ENCODE results near the gene ADAM15. TPM values are rescaled to one million over a fixed set of nuclear protein-coding genes. Genes with fewer than 3 reads are reported as not detected.

Gene ADAM15
- total and polyA plus RNA-seq, 2 donors (not counting 3 experiments of a cell fraction or from before 2014, with no cell fraction given): 295 to 299 TPM

DNA sequence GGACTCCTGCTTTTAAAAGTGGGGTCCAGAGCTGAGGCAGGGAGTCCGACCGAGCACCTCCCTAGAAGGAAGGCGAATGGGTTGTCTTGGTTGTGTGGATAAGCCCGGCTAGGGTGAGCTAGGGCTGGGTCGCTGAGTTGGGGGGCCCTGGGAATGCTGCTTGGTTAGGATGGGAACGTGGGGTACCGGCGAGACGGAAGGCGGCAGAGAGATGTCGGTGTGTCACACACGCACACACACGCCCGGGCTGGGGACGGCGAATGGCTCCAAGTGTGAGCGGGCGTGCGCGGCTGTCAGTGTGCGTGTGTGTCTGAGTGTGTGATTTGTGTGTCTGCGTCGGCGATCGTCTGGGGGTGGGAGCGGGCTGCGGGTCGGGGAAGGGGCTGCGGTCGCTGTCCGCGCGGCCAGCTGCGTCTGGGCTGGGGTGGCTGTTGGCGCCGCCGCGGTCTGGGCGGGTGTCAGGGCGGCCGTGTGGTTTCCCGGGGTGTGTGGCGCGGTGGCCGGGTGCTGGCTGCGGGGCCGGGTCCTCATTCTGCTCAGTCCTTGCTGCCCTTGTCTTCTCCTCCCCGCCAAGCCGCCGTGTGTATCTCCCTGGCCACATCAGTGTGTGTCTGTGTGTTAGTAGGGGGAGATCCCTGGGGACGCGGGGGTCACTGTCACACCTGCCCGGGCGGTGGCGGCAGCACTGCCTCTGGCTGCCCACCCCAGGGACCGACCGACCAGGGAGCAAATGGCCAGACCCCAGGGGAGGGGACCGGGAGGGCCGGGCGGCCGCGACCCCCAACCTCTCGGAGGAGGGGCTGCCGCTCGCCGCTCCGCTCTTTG is 28.6 kb downstream of the ADAM15 start:
- H3K79me2 ChIP-seq (ENCODE audit: control insufficient read depth, insufficient read depth, low read length): no peaks in the 10 kb centered on the region
- peaks cover 11% of the 10 kb centered on the region for H3K4me1 ChIP-seq (ENCODE audit: control insufficient read depth, extremely low read depth, insufficient read depth, low read length)
- no peaks in the 10 kb centered on the region for H3K9me1 ChIP-seq (replicated peaks; ENCODE audit: control insufficient read depth, extremely low read depth, insufficient read depth, low read length)
- H3K36me3 ChIP-seq (ENCODE audit: control insufficient read depth in 2 of 2, extremely low read depth in 1 of 2, insufficient read depth in 2 of 2, low read length in 2 of 2): no peaks in the 10 kb centered on the region
- no peak overlapping the region for H3K4me2 ChIP-seq (ENCODE audit: insufficient read depth, low read length)
- BruUV-seq (replicated peaks): no TSS peak
- ChIA-PET CTCF (interaction anchor here (0.8 to 1.9 kb wide), 5 partner anchors 15 to 520 kb away, joined by 3 to 8 read pairs (median 3); partner anchors contain the start of gene ADAM15), POLR2A (no interaction called here)
- H3K27me3 ChIP-seq (ENCODE audit: control insufficient read depth in 2 of 2, insufficient read depth in 2 of 2, low read length in 2 of 2): peaks cover 38 to 46% of the 10 kb centered on the region in 2 experiments
- H3K27ac ChIP-seq (ENCODE audit: insufficient read depth, low read depth, low read length): no peak overlapping the region
- H4K20me1 ChIP-seq (replicated peaks; ENCODE audit: control insufficient read depth, extremely low read depth, insufficient read depth, low read length): no peaks in the 10 kb centered on the region
- H3K9ac ChIP-seq (replicated peaks; ENCODE audit: extremely low read depth, insufficient read depth, low read length): no peak overlapping the region
- intact Hi-C loops (cut with micrococcal nuclease): no loop called here
- H3K9me3 ChIP-seq (replicated peaks; ENCODE audit: control insufficient read depth, insufficient read depth, low read length): no peaks in the 10 kb centered on the region
- DNase-seq (ENCODE audit: low read depth, low spot score) (no peak), FAIRE-seq (peak; percentile 64)
- no peak overlapping the region for H3K4me3 ChIP-seq (replicated peaks in 1 of 3; ENCODE audit: insufficient read depth in 1 of 3, low read depth in 1 of 3, low read length in 3 of 3)
- no peak overlapping the region for H2AFZ ChIP-seq (ENCODE audit: low read depth, low read length)
- dilution Hi-C loops (cut with MboI; ENCODE audit: extremely low pct_ligation_motif_present, low sequenced_read_pairs): no loop called here
- TF ChIP-seq EZH2 (IDR thresholded peaks at IDR 0.05; ENCODE audit: borderline replicate concordance, low read depth, low read length, severe bottlenecking) (peak; percentile 95), MYC (IDR thresholded peaks at IDR 0.05; ENCODE audit: low read depth, low read length) (no peak)

DNA sequence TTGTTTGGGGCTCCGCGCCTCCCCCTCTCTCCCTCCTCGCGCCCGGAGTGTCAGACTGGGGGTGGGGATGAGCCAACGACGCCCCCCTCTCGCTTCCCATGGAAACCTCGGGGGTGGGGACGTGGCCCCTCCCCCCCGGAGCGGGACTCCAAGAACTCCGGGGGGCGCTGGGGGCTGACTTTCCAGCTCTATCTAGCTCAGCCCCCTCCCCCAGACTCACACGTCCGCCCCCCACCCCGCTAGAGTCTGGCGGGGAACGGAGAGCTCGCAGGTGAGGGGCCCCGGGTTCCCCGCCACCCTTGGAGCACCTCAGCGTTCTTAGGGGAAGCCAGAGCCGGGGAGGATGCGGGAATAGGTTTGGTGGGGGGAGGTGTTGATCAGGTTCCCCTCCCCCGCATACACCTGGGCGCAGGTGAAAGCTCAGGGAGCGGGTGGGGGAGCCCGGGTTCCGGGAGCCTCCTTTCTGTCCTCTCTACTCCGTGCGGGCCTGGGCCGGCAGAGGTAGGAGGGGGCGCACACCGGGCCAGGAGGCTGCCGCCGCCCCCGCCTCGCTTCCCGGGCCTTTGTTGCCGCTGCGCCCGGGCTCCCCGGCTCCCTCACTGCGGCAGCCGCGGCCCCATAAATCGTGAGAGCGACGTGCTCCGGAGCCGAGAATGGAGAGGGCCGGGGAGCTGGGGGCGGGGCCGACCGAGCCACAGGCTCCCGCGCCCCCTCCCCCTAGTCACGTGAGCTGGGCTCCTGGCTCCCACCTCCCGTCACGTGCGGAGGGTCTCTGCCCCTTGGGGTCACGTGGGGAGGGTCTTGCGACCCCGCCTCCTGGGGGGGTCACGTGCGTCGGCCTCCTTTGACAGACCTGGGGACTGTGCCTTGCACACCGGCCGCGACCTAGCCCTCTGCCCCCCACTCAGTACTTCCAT is 29.5 kb downstream of the ADAM15 start:
- POLR2A ChIA-PET: interaction anchor here (0.7 kb wide), 1 partner anchor 396 kb away, joined by 3 read pairs; no protein-coding TSS in a partner anchor
- intact Hi-C loops (cut with micrococcal nuclease): no loop called here
- H3K27me3 ChIP-seq (ENCODE audit: control insufficient read depth in 2 of 2, insufficient read depth in 2 of 2, low read length in 2 of 2): peaks cover 35 to 46% of the 10 kb centered on the region in 2 experiments

More for the DNA sequence above, 29.5 kb downstream of the ADAM15 start:
- no peaks in the 10 kb centered on the region for H3K9me3 ChIP-seq (replicated peaks; ENCODE audit: control insufficient read depth, insufficient read depth, low read length)
- H3K27ac ChIP-seq (ENCODE audit: insufficient read depth, low read depth, low read length): no peak overlapping the region
- CTCF ChIA-PET: interaction anchor here (1.0 to 1.4 kb wide), 4 partner anchors 19 to 92 kb away, joined by 3 to 5 read pairs (median 4); partner anchors contain the start of genes ADAM15 and KRTCAP2
- no peaks in the 10 kb centered on the region for H3K36me3 ChIP-seq (ENCODE audit: control insufficient read depth in 2 of 2, extremely low read depth in 1 of 2, insufficient read depth in 2 of 2, low read length in 2 of 2)
- no peak overlapping the region for H3K4me3 ChIP-seq (replicated peaks in 1 of 3; ENCODE audit: insufficient read depth in 1 of 3, low read depth in 1 of 3, low read length in 3 of 3)
- DNase-seq (ENCODE audit: low read depth, low spot score): no peak
- H2AFZ ChIP-seq (ENCODE audit: low read depth, low read length): no peak overlapping the region
- dilution Hi-C loops (cut with MboI; ENCODE audit: extremely low pct_ligation_motif_present, low sequenced_read_pairs): no loop called here
- H3K79me2 ChIP-seq (ENCODE audit: control insufficient read depth, insufficient read depth, low read length): no peaks in the 10 kb centered on the region
- H3K4me2 ChIP-seq (ENCODE audit: insufficient read depth, low read length): no peak overlapping the region
- no TSS peak for BruUV-seq (replicated peaks)
- H3K9ac ChIP-seq (replicated peaks; ENCODE audit: extremely low read depth, insufficient read depth, low read length): no peak overlapping the region
- no peaks in the 10 kb centered on the region for H3K9me1 ChIP-seq (replicated peaks; ENCODE audit: control insufficient read depth, extremely low read depth, insufficient read depth, low read length)
- peak; percentile 4 for TF ChIP-seq EZH2 (IDR thresholded peaks at IDR 0.05; ENCODE audit: borderline replicate concordance, low read depth, low read length, severe bottlenecking)
- TF ChIP-seq, protein P1, sequence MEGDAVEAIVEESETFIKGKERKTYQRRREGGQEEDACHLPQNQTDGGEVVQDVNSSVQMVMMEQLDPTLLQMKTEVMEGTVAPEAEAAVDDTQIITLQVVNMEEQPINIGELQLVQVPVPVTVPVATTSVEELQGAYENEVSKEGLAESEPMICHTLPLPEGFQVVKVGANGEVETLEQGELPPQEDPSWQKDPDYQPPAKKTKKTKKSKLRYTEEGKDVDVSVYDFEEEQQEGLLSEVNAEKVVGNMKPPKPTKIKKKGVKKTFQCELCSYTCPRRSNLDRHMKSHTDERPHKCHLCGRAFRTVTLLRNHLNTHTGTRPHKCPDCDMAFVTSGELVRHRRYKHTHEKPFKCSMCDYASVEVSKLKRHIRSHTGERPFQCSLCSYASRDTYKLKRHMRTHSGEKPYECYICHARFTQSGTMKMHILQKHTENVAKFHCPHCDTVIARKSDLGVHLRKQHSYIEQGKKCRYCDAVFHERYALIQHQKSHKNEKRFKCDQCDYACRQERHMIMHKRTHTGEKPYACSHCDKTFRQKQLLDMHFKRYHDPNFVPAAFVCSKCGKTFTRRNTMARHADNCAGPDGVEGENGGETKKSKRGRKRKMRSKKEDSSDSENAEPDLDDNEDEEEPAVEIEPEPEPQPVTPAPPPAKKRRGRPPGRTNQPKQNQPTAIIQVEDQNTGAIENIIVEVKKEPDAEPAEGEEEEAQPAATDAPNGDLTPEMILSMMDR (IDR thresholded peaks at IDR 0.05; ENCODE audit: extremely low read depth in 1 of 2, insufficient read depth in 1 of 2, low read depth in 1 of 2, low read length in 2 of 2): no peak
- TF ChIP-seq, protein P2, sequence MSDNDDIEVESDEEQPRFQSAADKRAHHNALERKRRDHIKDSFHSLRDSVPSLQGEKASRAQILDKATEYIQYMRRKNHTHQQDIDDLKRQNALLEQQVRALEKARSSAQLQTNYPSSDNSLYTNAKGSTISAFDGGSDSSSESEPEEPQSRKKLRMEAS (IDR thresholded peaks at IDR 0.05; ENCODE audit: insufficient read depth, insufficient read length): peak; percentile 41
- H4K20me1 ChIP-seq (replicated peaks; ENCODE audit: control insufficient read depth, extremely low read depth, insufficient read depth, low read length): no peaks in the 10 kb centered on the region
- FAIRE-seq: no peak
- peaks cover 12% of the 10 kb centered on the region for H3K4me1 ChIP-seq (ENCODE audit: control insufficient read depth, extremely low read depth, insufficient read depth, low read length)

All from endothelial cell of umbilical vein (primary cell).